Measurements from ENCODE around the gene CCDC146.

GRCh38 chr7:77188731-77189437 lies 66.5 kb downstream of the CCDC146 start:
- TF ChIP-seq CTCF (conservative IDR thresholded peaks at IDR 0.05; ENCODE audit: low read depth, low read length): no peak
- TF ChIP-seq EZH2phosphoT487 (IDR thresholded peaks at IDR 0.05; ENCODE audit: borderline replicate concordance, low read length): no peak
